Neural cell (in vitro differentiated cells): ENCODE results near the gene VARS2. TPM values are rescaled to one million over a fixed set of nuclear protein-coding genes. Genes with fewer than 3 reads are reported as not detected.
A peak's percentile ranks its signal among the peaks of the same experiment; 100 is the strongest.

Source experiments
- H2AFZ ChIP-seq: fragments of 200-600, 300-800 bp; sonication (generic), shearing (Covaris generic); 2 replicates; pipeline ENCODE4 v1.6.0; 2014; ENCODE audit warnings: low read depth, mild to moderate bottlenecking, antibody characterized with exemption, low read length, moderate library complexity
- H3F3A ChIP-seq: fragments of 200-600 bp; shearing (Covaris generic); 2 replicates; pipeline ENCODE4 v1.6.1; 2016; ENCODE audit warnings: mild to moderate bottlenecking, moderate library complexity, mixed read lengths, antibody characterized with exemption, low read length; ENCODE audit not compliant: insufficient read depth, poor library complexity, severe bottlenecking
- H3K27ac ChIP-seq: fragments of 200-600, 300-800 bp; sonication (generic), shearing (Covaris generic); 2 replicates; pipeline ENCODE4 v1.5.1; 2014; ENCODE audit warnings: mild to moderate bottlenecking, low read length, moderate library complexity
- H3K27me3 ChIP-seq: fragments of 300-800, 200-600 bp; sonication (generic), shearing (Covaris generic); 2 replicates; pipeline ENCODE4 v1.6.0; 2014; ENCODE audit warnings: mild to moderate bottlenecking, low read depth, low read length, moderate library complexity; ENCODE audit not compliant: insufficient read depth
- H3K36me3 ChIP-seq: fragments of 300-800, 200-600 bp; sonication (generic), shearing (Covaris generic); 2 replicates; pipeline ENCODE4 v1.5.1; 2014; ENCODE audit warnings: mild to moderate bottlenecking, antibody characterized with exemption, low read length, moderate library complexity; ENCODE audit not compliant: insufficient read depth
- H3K4me2 ChIP-seq: fragments of 300-800, 200-600 bp; sonication (generic), shearing (Covaris generic); 2 replicates; pipeline ENCODE4 v1.6.0; 2014; ENCODE audit warnings: mild to moderate bottlenecking, low read length
- H3K4me3 ChIP-seq: fragments of 300-800, 200-600 bp; sonication (generic), shearing (Covaris generic); 2 replicates; pipeline ENCODE4 v1.5.1; 2014; ENCODE audit warnings: mild to moderate bottlenecking, low read length, moderate library complexity
- H3K79me2 ChIP-seq: fragments of 200-600 bp; shearing (Covaris generic); replicated peaks from 2 replicates; pipeline ENCODE4 v1.6.0; 2014; ENCODE audit warnings: mild to moderate bottlenecking, low read length, moderate library complexity; ENCODE audit not compliant: insufficient read depth
- H3K9ac ChIP-seq: fragments of 300-800, 200-600 bp; sonication (generic), shearing (Covaris generic); 2 replicates; pipeline ENCODE4 v1.6.1; 2016; ENCODE audit warnings: mild to moderate bottlenecking, low read length, mixed read lengths
- H3K9me2 ChIP-seq: fragments of 200-600 bp; shearing (Covaris generic); 2 replicates; pipeline ENCODE4 v1.6.1; 2016; ENCODE audit warnings: mild to moderate bottlenecking, low read length, mixed read lengths; ENCODE audit not compliant: insufficient read depth
- H3K9me3 ChIP-seq: fragments of 200-600, 300-800 bp; sonication (generic), shearing (Covaris generic); 2 replicates; pipeline ENCODE4 v1.6.1; 2016; ENCODE audit warnings: mild to moderate bottlenecking, mixed run types, low read length, moderate library complexity, mixed read lengths
- H4K20me1 ChIP-seq: fragments of 200-600 bp; shearing (Covaris generic); 2 replicates; pipeline ENCODE4 v1.6.1; 2016; ENCODE audit warnings: mild to moderate bottlenecking, mixed run types; ENCODE audit not compliant: insufficient read depth
- CTCF ChIP-seq: fragments of 450-650 bp; IDR thresholded peaks from 2 replicates; pipeline ENCODE4 v1.5.1; 2014; ENCODE audit warnings: antibody characterized with exemption, mild to moderate bottlenecking, moderate library complexity; ENCODE audit not compliant: poor library complexity, severe bottlenecking
- EP300 ChIP-seq: fragments of 450-650 bp; conservative IDR thresholded peaks from 2 replicates; pipeline ENCODE4 v1.6.1; 2014; ENCODE audit warnings: antibody characterized with exemption, mild to moderate bottlenecking, moderate library complexity; ENCODE audit not compliant: poor library complexity, severe bottlenecking
- EZH2 ChIP-seq: fragments of 200-600, 300-800 bp; shearing (Covaris generic), sonication (generic); IDR thresholded peaks from 2 replicates; pipeline ENCODE4 v1.6.1; 2014; ENCODE audit warnings: antibody characterized with exemption, low read length, borderline replicate concordance, mild to moderate bottlenecking; ENCODE audit not compliant: insufficient read depth, poor library complexity, severe bottlenecking
- MXI1 ChIP-seq: fragments of 450-650 bp; conservative IDR thresholded peaks from 2 replicates; pipeline ENCODE4 v1.6.1; 2014; ENCODE audit warnings: antibody characterized with exemption, mild to moderate bottlenecking; ENCODE audit not compliant: poor library complexity, severe bottlenecking
- POLR2AphosphoS5 ChIP-seq: IDR thresholded peaks from 2 replicates; pipeline ENCODE4 v1.6.1; 2012
- RAD21 ChIP-seq: fragments of 450-650 bp; conservative IDR thresholded peaks from 2 replicates; pipeline ENCODE4 v1.6.1; 2014; ENCODE audit warnings: antibody characterized with exemption, mild to moderate bottlenecking, moderate library complexity
- REST ChIP-seq: IDR thresholded peaks from 2 replicates; pipeline ENCODE4 v1.6.1; 2012; ENCODE audit warnings: borderline replicate concordance
- SMC3 ChIP-seq: fragments of 450-650 bp; conservative IDR thresholded peaks from 2 replicates; pipeline ENCODE4 v1.6.1; 2014; ENCODE audit warnings: antibody characterized with exemption, mild to moderate bottlenecking, moderate library complexity; ENCODE audit not compliant: poor library complexity
- TAF1 ChIP-seq: IDR thresholded peaks from 2 replicates; pipeline ENCODE4 v1.6.1; 2012; ENCODE audit warnings: low read depth
- polyA plus RNA-seq: library from polyadenylated mRNA; depleted of rRNA; stranded (reverse); fragments of >200 nt; gene quantifications from 2 replicates; pipeline ENCODE4 v1.2.3, GENCODE V29; 2014

VARS2 gene
- polyA plus RNA-seq, 1 donor from 2014 or later: 93.4 TPM

GRCh38 chr6:30913721-30914075, 340 bp upstream of the VARS2 start:
- H3K36me3 ChIP-seq: peaks cover 7% of the 10 kb centered on the region
- no peak overlapping the region for H3K9ac ChIP-seq

GRCh38 chr6:30914854-30915590, 984 bp downstream of the VARS2 start:
- no peaks in the 10 kb centered on the region for H3F3A ChIP-seq
- peak overlapping the region; percentile 23 for H3K4me2 ChIP-seq
- H3K9ac ChIP-seq: peak overlapping the region; percentile 63
- no peak overlapping the region for H2AFZ ChIP-seq
- H3K4me3 ChIP-seq: peak overlapping the region; percentile 70
- H3K27ac ChIP-seq: no peak overlapping the region
- no peaks in the 10 kb centered on the region for H3K9me3 ChIP-seq
- H3K9me2 ChIP-seq: no peaks in the 10 kb centered on the region
- peaks cover 7% of the 10 kb centered on the region for H3K36me3 ChIP-seq
- no peaks in the 10 kb centered on the region for H3K27me3 ChIP-seq
- no peaks in the 10 kb centered on the region for H3K79me2 ChIP-seq
- H4K20me1 ChIP-seq: no peaks in the 10 kb centered on the region
- no peak for TF ChIP-seq POLR2AphosphoS5
- no peak for TF ChIP-seq EP300
- no peak for TF ChIP-seq SMC3
- no peak for TF ChIP-seq REST
- TF ChIP-seq TAF1: no peak
- no peak for TF ChIP-seq MXI1
- no peak for TF ChIP-seq EZH2

More at GRCh38 chr6:30913721-30914075, 340 bp upstream of the VARS2 start:
- Histone ChIP-seq H3K79me2 (peaks cover 4% of the 10 kb centered on the region), H3K4me2 (no peak overlapping the region), H3F3A (no peaks in the 10 kb centered on the region), H3K27me3 (no peaks in the 10 kb centered on the region), H4K20me1 (no peaks in the 10 kb centered on the region), H3K9me2 (no peaks in the 10 kb centered on the region), H3K9me3 (no peaks in the 10 kb centered on the region), H2AFZ (no peak overlapping the region), H3K4me3 (peak overlapping the region; percentile 70), H3K27ac (no peak overlapping the region)
- no peak for TF ChIP-seq SMC3
- no peak for TF ChIP-seq EP300
- no peak for TF ChIP-seq REST
- no peak for TF ChIP-seq MXI1
- TF ChIP-seq POLR2AphosphoS5: no peak
- TF ChIP-seq CTCF: no peak
- TF ChIP-seq TAF1: no peak
- TF ChIP-seq EZH2: no peak
- no peak for TF ChIP-seq RAD21
